C4-2B (cell line): Measurements from ENCODE around the gene PAX6.

Source experiments
- CTCF ChIP-seq: fragments of 450-650 bp; conservative IDR thresholded peaks from 2 replicates; pipeline ENCODE4 v1.5.1; 2017; ENCODE audit warnings: mild to moderate bottlenecking
- ZFX ChIP-seq: fragments of 450-650 bp; IDR thresholded peaks from 2 replicates; pipeline ENCODE4 v1.6.1; 2017

- TF ChIP-seq CTCF (no peak), ZFX (no peak)
These were observed 1.0 kb downstream of the PAX6 start for GRCh38 chr11:31809857-31810778.
